Measurements from ENCODE around the gene NFATC2IP. TPM values are rescaled to one million over a fixed set of nuclear protein-coding genes. Genes with fewer than 3 reads are reported as not detected.
A peak's percentile ranks its signal among the peaks of the same experiment; 100 is the strongest.

Gene NFATC2IP
- total and polyA plus RNA-seq, 2 of the 13 experiments (the other 11 are each of a cell fraction or from before 2014, with no cell fraction given), result 32.1 to 48.5 TPM

DNA sequence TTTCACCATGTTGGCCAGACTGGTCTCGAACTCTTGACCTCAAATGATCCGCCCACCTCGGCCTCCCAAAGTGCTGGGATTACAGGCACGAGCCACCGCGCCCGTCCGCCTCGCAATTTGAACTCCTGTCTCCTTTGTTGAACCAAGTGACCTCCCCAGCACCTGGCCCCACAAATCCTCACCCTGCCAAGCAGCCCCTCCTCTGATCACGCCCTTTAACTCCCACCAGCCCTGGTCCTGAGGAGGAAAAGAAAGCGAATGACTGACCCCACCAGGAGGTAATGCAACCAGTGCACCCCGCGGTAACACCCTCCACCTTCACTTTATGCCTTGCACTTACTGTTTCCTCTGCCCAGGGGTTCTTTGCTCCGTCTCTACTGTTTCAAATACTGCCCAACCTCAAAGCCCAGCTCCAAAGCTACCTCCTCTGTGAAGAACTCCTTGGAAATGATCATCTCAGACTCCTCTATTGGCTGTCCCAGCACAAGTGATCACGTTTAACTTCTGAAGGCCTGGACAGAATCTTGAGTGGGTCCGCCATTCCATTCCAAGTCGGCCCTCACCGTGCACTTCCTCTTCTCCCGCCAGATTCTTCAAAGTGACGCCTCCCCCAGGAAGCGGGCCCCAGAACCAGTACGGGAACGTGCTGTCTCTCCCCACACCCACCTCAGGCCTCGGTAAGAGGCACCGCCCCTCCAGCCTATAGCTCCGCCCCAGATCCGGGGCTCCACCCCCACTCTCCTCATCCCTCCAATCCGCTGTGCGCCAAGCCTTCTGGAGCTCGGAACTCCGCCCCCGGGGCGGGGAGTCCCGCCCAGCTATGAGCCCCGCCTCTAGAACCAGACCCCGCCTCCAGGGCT lies 14.6 kb upstream of the NFATC2IP start (continued):
- TF ChIP-seq, protein P1, sequence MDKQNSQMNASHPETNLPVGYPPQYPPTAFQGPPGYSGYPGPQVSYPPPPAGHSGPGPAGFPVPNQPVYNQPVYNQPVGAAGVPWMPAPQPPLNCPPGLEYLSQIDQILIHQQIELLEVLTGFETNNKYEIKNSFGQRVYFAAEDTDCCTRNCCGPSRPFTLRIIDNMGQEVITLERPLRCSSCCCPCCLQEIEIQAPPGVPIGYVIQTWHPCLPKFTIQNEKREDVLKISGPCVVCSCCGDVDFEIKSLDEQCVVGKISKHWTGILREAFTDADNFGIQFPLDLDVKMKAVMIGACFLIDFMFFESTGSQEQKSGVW (CRISPR knock-in tag; IDR thresholded peaks at IDR 0.05; ENCODE audit: borderline replicate concordance), result no peak
- TF ChIP-seq, protein P2, sequence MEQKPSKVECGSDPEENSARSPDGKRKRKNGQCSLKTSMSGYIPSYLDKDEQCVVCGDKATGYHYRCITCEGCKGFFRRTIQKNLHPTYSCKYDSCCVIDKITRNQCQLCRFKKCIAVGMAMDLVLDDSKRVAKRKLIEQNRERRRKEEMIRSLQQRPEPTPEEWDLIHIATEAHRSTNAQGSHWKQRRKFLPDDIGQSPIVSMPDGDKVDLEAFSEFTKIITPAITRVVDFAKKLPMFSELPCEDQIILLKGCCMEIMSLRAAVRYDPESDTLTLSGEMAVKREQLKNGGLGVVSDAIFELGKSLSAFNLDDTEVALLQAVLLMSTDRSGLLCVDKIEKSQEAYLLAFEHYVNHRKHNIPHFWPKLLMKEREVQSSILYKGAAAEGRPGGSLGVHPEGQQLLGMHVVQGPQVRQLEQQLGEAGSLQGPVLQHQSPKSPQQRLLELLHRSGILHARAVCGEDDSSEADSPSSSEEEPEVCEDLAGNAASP (CRISPR knock-in tag; IDR thresholded peaks at IDR 0.05; ENCODE audit: borderline replicate concordance), result no peak
- TF ChIP-seq ZNF530 (CRISPR knock-in tag; IDR thresholded peaks at IDR 0.05; ENCODE audit: low read depth) (no peak), CREB1 (IDR thresholded peaks at IDR 0.05) (no peak), CREB1 (CRISPR knock-in tag; IDR thresholded peaks at IDR 0.05) (0 out of 2 replicates have a peak, but pooled peaks have one; percentile 32), XBP1 (CRISPR knock-in tag; IDR thresholded peaks at IDR 0.05) (no peak), PHB2 (IDR thresholded peaks at IDR 0.05; ENCODE audit: partially characterized antibody) (no peak), ZNF564 (CRISPR knock-in tag; IDR thresholded peaks at IDR 0.05) (peak; percentile 58; the same call in 1 of the 2 replicates), ZNF343 (CRISPR knock-in tag; IDR thresholded peaks at IDR 0.05) (peak; percentile 82; the same call in 1 of the 2 replicates), ASH2L (IDR thresholded peaks at IDR 0.05; ENCODE audit: insufficient read length, low read depth, low read length) (no peak), ZC3H13 (CRISPR knock-in tag; IDR thresholded peaks at IDR 0.05) (peak; percentile 73; the same call in 1 of the 2 replicates), KDM6A (CRISPR knock-in tag; IDR thresholded peaks at IDR 0.05; ENCODE audit: low read depth) (no peak), SMARCC2 (IDR thresholded peaks at IDR 0.05) (no peak), ZNF33A (CRISPR knock-in tag; IDR thresholded peaks at IDR 0.05; ENCODE audit: borderline replicate concordance) (no peak), ZSCAN29 (CRISPR knock-in tag; conservative IDR thresholded peaks at IDR 0.05) (0 out of 2 replicates have a peak, but pooled peaks have one; percentile 68), ZBTB7A (CRISPR knock-in tag; IDR thresholded peaks at IDR 0.05) (no peak), MIER2 (CRISPR knock-in tag; IDR thresholded peaks at IDR 0.05) (no peak), FOXA1 (IDR thresholded peaks at IDR 0.05) (no peak), FOXA1 (CRISPR knock-in tag; IDR thresholded peaks at IDR 0.05) (no peak), THAP11 (CRISPR knock-in tag; IDR thresholded peaks at IDR 0.05) (peak; percentile 35)
- TF ChIP-seq, protein P3, sequence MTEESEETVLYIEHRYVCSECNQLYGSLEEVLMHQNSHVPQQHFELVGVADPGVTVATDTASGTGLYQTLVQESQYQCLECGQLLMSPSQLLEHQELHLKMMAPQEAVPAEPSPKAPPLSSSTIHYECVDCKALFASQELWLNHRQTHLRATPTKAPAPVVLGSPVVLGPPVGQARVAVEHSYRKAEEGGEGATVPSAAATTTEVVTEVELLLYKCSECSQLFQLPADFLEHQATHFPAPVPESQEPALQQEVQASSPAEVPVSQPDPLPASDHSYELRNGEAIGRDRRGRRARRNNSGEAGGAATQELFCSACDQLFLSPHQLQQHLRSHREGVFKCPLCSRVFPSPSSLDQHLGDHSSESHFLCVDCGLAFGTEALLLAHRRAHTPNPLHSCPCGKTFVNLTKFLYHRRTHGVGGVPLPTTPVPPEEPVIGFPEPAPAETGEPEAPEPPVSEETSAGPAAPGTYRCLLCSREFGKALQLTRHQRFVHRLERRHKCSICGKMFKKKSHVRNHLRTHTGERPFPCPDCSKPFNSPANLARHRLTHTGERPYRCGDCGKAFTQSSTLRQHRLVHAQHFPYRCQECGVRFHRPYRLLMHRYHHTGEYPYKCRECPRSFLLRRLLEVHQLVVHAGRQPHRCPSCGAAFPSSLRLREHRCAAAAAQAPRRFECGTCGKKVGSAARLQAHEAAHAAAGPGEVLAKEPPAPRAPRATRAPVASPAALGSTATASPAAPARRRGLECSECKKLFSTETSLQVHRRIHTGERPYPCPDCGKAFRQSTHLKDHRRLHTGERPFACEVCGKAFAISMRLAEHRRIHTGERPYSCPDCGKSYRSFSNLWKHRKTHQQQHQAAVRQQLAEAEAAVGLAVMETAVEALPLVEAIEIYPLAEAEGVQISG (CRISPR knock-in tag; IDR thresholded peaks at IDR 0.05), result peak; percentile 59
- TF ChIP-seq, protein P4, sequence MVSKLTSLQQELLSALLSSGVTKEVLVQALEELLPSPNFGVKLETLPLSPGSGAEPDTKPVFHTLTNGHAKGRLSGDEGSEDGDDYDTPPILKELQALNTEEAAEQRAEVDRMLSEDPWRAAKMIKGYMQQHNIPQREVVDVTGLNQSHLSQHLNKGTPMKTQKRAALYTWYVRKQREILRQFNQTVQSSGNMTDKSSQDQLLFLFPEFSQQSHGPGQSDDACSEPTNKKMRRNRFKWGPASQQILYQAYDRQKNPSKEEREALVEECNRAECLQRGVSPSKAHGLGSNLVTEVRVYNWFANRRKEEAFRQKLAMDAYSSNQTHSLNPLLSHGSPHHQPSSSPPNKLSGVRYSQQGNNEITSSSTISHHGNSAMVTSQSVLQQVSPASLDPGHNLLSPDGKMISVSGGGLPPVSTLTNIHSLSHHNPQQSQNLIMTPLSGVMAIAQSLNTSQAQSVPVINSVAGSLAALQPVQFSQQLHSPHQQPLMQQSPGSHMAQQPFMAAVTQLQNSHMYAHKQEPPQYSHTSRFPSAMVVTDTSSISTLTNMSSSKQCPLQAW (CRISPR knock-in tag; IDR thresholded peaks at IDR 0.05), result no peak; the same call in 1 of the 2 replicates
- TF ChIP-seq, protein P5, sequence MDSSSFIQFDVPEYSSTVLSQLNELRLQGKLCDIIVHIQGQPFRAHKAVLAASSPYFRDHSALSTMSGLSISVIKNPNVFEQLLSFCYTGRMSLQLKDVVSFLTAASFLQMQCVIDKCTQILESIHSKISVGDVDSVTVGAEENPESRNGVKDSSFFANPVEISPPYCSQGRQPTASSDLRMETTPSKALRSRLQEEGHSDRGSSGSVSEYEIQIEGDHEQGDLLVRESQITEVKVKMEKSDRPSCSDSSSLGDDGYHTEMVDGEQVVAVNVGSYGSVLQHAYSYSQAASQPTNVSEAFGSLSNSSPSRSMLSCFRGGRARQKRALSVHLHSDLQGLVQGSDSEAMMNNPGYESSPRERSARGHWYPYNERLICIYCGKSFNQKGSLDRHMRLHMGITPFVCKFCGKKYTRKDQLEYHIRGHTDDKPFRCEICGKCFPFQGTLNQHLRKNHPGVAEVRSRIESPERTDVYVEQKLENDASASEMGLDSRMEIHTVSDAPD (CRISPR knock-in tag; IDR thresholded peaks at IDR 0.05), result no peak

Data from HepG2 (cell line).